WTC11 (cell line): ENCODE measurements around the gene MARVELD1. TPM values are rescaled to one million over a fixed set of nuclear protein-coding genes. Genes with fewer than 3 reads are reported as not detected.

Experiments
- ATAC-seq: fragments of 200-7000 bp; cut with Tn5 transposase; 2 replicates; pipeline ENCODE4 v1.10.0; 2021; ENCODE audit warnings: mild to moderate bottlenecking, moderate library complexity
- CTCF ChIA-PET: fragments of 300-600 bp; sonication (Branson Sonifier 250); formaldehyde crosslinking; loops from one replicate; lab custom pipeline; 2021; ENCODE audit warnings: antibody characterized with exemption; lab: Charles Lee
- POLR2A ChIA-PET: fragments of 350-600 bp; sonication (Branson Sonifier 250); formaldehyde crosslinking; loops from one replicate; lab custom pipeline; 2021; ENCODE audit warnings: antibody characterized with exemption; lab: Charles Lee
- DNase-seq: peaks from one replicate; pipeline ENCODE4 v3.0.0; 2021; ENCODE audit warnings: low spot score
- H3K27ac Mint-ChIP-seq: 2 replicates; pipeline ENCODE4 v1.8.0; 2021; ENCODE audit warnings: mixed read lengths
- H3K27me3 Mint-ChIP-seq: 2 replicates; pipeline ENCODE4 v1.8.0; 2021; ENCODE audit warnings: low read depth, mild to moderate bottlenecking, moderate library complexity, mixed read lengths
- H3K36me3 Mint-ChIP-seq: 2 replicates; pipeline ENCODE4 v1.8.0; 2021; ENCODE audit warnings: mixed read lengths
- H3K4me1 Mint-ChIP-seq: 2 replicates; pipeline ENCODE4 v1.8.0; 2022; ENCODE audit warnings: mixed read lengths
- H3K4me3 Mint-ChIP-seq: 2 replicates; pipeline ENCODE4 v1.8.0; 2021; ENCODE audit warnings: mild to moderate bottlenecking, moderate library complexity, mixed read lengths
- H3K9me3 Mint-ChIP-seq: 2 replicates; pipeline ENCODE4 v1.8.0; 2021; ENCODE audit warnings: mixed read lengths
- CBFB ChIP-seq: sonication (generic); formaldehyde crosslinking; IDR thresholded peaks from 2 replicates; pipeline ENCODE4 v1.8.1; 2022; ENCODE audit warnings: mild to moderate bottlenecking, low read depth, missing genetic modification reagents
- CREM ChIP-seq: sonication (generic); formaldehyde crosslinking; IDR thresholded peaks from 2 replicates; pipeline ENCODE4 v1.8.1; 2022; ENCODE audit warnings: mild to moderate bottlenecking, missing genetic modification reagents, moderate library complexity
- EMX1 ChIP-seq: fragments of 250-450 bp; sonication (Bioruptor Pico); IDR thresholded peaks from 2 replicates; pipeline ENCODE4 v1.8.0; 2021; ENCODE audit warnings: mild to moderate bottlenecking
- ESRRA ChIP-seq: sonication (generic); formaldehyde crosslinking; IDR thresholded peaks from 2 replicates; pipeline ENCODE4 v1.8.1; 2022; ENCODE audit warnings: mild to moderate bottlenecking, missing genetic modification reagents, borderline replicate concordance
- ETV6 ChIP-seq: sonication (generic); formaldehyde crosslinking; IDR thresholded peaks from 2 replicates; pipeline ENCODE4 v1.8.1; 2022; ENCODE audit warnings: mild to moderate bottlenecking, missing genetic modification reagents
- FOXK1 ChIP-seq: sonication (generic); formaldehyde crosslinking; IDR thresholded peaks from 2 replicates; pipeline ENCODE4 v1.8.0; 2022; ENCODE audit warnings: mild to moderate bottlenecking, moderate library complexity, missing genetic modification reagents
- JAZF1 ChIP-seq: fragments of 250-450 bp; sonication (Bioruptor Pico); IDR thresholded peaks from 2 replicates; pipeline ENCODE4 v1.9.0; 2021; ENCODE audit warnings: moderate library complexity, mild to moderate bottlenecking, inconsistent platforms
- KAT7 ChIP-seq: sonication (generic); formaldehyde crosslinking; IDR thresholded peaks from 2 replicates; pipeline ENCODE4 v1.8.1; 2023; ENCODE audit warnings: missing genetic modification reagents, mild to moderate bottlenecking, borderline replicate concordance
- NFATC4 ChIP-seq: fragments of 250-450 bp; sonication (Bioruptor Pico); IDR thresholded peaks from 2 replicates; pipeline ENCODE4 v1.9.0; 2021; ENCODE audit warnings: mild to moderate bottlenecking
- NFYB ChIP-seq: sonication (generic); formaldehyde crosslinking; conservative IDR thresholded peaks from 2 replicates; pipeline ENCODE4 v1.8.0; 2022; ENCODE audit warnings: low read depth, missing genetic modification reagents
- SMAD3 ChIP-seq: sonication (generic); formaldehyde crosslinking; IDR thresholded peaks from 2 replicates; pipeline ENCODE4 v1.8.0; 2022; ENCODE audit warnings: missing genetic modification reagents, mild to moderate bottlenecking, borderline replicate concordance
- TEAD1 ChIP-seq: sonication (generic); formaldehyde crosslinking; IDR thresholded peaks from 2 replicates; pipeline ENCODE4 v1.8.0; 2022; ENCODE audit warnings: mild to moderate bottlenecking, missing genetic modification reagents
- ZNF219 ChIP-seq: sonication (generic); formaldehyde crosslinking; IDR thresholded peaks from 2 replicates; pipeline ENCODE4 v1.8.0; 2023; ENCODE audit warnings: missing genetic modification reagents, mild to moderate bottlenecking, borderline replicate concordance
- total RNA-seq: library from RNA; stranded (reverse); gene quantifications from 3 replicates; pipeline ENCODE4 v1.2.3, GENCODE V29; 2021
- TF ChIP-seq, protein P1 (sequence below): sonication (generic); formaldehyde crosslinking; IDR thresholded peaks from 2 replicates; pipeline ENCODE4 v1.8.1; 2023; ENCODE audit warnings: mild to moderate bottlenecking, moderate library complexity, missing genetic modification reagents
- TF ChIP-seq, protein P2 (sequence below): sonication (generic); formaldehyde crosslinking; IDR thresholded peaks from 2 replicates; pipeline ENCODE4 v1.8.0; 2022; ENCODE audit warnings: missing genetic modification reagents
- TF ChIP-seq, protein P3 (sequence below): sonication (generic); formaldehyde crosslinking; IDR thresholded peaks from 2 replicates; pipeline ENCODE4 v1.8.1; 2022; ENCODE audit warnings: mild to moderate bottlenecking, missing genetic modification reagents, moderate library complexity, borderline replicate concordance
- TF ChIP-seq, protein P4 (sequence below): fragments of 250-450 bp; sonication (Bioruptor Pico); IDR thresholded peaks from 2 replicates; pipeline ENCODE4 v1.9.0; 2021; ENCODE audit warnings: moderate library complexity, mild to moderate bottlenecking, inconsistent platforms, borderline replicate concordance

MARVELD1 gene
- total RNA-seq, 1 experiment from 2014 or later: 37.7 TPM

DNA sequence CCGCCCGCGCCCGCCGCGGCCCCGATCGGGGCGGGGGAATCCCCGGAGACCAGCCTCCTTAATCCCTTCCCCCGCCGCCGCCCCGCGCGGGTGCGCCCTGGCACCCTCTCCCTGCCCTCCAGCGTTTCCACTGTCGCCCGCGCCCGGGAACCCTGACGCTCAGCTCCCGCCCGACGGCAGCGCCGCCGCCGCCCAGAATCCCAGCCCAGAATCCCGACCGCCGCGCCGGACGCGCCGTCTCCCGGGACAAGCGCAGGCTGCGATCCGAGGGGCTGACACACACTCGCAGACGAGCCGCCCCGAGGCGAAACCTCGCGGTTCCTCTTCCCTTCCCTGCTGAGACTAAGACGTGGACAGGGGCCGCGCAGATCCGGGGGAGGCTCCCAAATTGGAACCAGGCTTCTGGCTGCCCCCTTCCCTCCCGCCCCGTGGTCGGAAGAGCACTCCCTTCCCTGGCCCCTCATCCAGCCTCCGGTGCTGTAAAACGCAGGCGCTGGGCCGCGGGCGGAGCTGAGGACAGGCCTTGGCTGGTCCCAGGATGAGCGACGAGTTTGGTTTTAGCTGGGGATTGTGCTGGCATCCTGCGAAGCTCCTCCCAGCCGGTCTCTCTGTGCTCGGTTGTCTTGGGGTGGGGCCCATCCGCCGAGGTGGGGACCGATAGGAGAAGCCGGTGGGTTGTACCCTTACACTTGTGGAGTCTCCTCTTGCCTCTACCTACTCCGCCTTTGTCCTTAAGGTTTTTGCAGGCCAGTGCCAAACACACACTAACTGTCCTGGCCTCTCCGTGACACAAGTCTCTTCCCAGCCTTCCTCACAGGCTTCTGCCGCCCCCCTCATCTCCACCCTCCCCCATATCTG, 1.1 kb downstream of the MARVELD1 start (continued):
- TF ChIP-seq, protein P1, sequence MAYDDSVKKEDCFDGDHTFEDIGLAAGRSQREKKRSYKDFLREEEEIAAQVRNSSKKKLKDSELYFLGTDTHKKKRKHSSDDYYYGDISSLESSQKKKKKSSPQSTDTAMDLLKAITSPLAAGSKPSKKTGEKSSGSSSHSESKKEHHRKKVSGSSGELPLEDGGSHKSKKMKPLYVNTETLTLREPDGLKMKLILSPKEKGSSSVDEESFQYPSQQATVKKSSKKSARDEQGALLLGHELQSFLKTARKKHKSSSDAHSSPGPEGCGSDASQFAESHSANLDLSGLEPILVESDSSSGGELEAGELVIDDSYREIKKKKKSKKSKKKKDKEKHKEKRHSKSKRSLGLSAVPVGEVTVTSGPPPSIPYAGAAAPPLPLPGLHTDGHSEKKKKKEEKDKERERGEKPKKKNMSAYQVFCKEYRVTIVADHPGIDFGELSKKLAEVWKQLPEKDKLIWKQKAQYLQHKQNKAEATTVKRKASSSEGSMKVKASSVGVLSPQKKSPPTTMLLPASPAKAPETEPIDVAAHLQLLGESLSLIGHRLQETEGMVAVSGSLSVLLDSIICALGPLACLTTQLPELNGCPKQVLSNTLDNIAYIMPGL (CRISPR knock-in tag): peak; percentile 77; the same call in 1 of the 2 replicates
- 0 out of 2 replicates have a peak, but pooled peaks have one; percentile 13 for TF ChIP-seq ETV6 (CRISPR knock-in tag)

DNA sequence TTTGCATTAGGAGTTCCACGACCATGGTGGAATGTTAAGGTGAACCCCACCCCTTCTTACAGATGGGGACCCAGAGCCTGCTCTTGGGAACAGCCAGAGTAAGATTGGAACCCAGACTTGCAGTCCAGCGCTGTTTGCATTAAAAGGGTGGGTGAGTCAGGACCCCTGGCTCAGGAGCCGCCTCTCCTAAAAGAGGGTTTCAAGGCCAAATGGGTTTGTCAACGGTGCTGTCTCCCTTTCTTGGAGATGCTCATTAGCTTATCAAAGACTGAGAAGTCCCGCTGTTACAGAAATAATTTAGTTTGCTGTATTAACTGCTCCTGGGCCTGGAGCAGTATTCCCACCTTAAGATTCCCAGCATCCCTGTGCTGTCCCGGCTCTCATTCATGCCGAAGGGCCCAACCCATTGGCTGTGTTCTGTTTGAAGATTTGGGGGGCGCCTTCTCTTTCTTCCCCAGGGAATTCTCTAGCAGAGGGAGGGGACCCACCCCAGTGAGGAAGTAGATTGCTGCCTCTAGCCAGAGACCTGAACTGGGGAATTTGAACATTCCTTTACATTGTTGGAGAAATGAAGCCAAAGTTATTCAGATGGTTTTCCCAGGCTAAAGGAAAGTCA, 1.8 kb downstream of the MARVELD1 start:
- ChIA-PET POLR2A (interaction anchor here (0.6 to 3.0 kb wide), 4 partner anchors 9 to 31 kb away, joined by 3 to 27 read pairs (median 4); partner anchors contain the start of gene AVPI1), CTCF (interaction anchor here (0.9 to 4.7 kb wide), 10 partner anchors 8 to 47 kb away, joined by 3 to 45 read pairs (median 10); partner anchors contain the start of genes AVPI1 and ZFYVE27)
- peak overlapping the region; percentile 98 for H3K4me3 Mint-ChIP-seq
- H3K4me1 Mint-ChIP-seq: peaks cover 54% of the 10 kb centered on the region
- no peaks in the 10 kb centered on the region for H3K27me3 Mint-ChIP-seq
- peak; percentile 35 for DNase-seq
- ATAC-seq: peak; percentile 4
- peaks cover 8% of the 10 kb centered on the region for H3K36me3 Mint-ChIP-seq
- peak overlapping the region; percentile 97 for H3K27ac Mint-ChIP-seq
- TF ChIP-seq, protein P2, sequence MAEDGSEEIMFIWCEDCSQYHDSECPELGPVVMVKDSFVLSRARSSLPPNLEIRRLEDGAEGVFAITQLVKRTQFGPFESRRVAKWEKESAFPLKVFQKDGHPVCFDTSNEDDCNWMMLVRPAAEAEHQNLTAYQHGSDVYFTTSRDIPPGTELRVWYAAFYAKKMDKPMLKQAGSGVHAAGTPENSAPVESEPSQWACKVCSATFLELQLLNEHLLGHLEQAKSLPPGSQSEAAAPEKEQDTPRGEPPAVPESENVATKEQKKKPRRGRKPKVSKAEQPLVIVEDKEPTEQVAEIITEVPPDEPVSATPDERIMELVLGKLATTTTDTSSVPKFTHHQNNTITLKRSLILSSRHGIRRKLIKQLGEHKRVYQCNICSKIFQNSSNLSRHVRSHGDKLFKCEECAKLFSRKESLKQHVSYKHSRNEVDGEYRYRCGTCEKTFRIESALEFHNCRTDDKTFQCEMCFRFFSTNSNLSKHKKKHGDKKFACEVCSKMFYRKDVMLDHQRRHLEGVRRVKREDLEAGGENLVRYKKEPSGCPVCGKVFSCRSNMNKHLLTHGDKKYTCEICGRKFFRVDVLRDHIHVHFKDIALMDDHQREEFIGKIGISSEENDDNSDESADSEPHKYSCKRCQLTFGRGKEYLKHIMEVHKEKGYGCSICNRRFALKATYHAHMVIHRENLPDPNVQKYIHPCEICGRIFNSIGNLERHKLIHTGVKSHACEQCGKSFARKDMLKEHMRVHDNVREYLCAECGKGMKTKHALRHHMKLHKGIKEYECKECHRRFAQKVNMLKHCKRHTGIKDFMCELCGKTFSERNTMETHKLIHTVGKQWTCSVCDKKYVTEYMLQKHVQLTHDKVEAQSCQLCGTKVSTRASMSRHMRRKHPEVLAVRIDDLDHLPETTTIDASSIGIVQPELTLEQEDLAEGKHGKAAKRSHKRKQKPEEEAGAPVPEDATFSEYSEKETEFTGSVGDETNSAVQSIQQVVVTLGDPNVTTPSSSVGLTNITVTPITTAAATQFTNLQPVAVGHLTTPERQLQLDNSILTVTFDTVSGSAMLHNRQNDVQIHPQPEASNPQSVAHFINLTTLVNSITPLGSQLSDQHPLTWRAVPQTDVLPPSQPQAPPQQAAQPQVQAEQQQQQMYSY: no peak
- TF ChIP-seq TEAD1 (CRISPR knock-in tag) (0 out of 2 replicates have a peak, but pooled peaks have one; percentile 16), CREM (CRISPR knock-in tag) (0 out of 2 replicates have a peak, but pooled peaks have one; percentile 39)
- H3K9me3 Mint-ChIP-seq: no peaks in the 10 kb centered on the region

DNA sequence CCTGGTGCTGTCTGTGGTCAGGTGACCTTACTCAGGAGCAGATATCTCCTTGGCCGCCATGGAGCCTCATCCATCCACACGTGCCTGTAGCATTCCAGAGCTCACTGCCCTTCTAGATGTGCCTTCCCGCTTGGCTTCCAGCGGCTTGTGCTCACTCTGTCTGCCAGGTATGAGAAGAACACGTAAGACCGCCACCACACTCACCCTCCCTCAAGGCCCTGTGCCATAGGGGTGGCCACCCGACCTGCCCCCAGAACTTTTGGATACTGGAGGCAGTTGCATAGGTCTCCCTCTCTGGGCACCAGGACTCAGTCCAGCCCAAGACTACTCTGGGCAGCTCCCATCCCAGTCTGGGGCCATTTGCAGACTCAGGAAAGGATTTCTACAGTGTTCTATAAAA, 4.1 kb downstream of the MARVELD1 start:
- Mint-ChIP-seq H3K27me3 (no peaks in the 10 kb centered on the region), H3K36me3 (peaks cover 10% of the 10 kb centered on the region), H3K27ac (peak overlapping the region; percentile 17; the same call in 1 of the 2 replicates), H3K4me3 (no peak overlapping the region), H3K4me1 (peaks cover 51% of the 10 kb centered on the region), H3K9me3 (no peaks in the 10 kb centered on the region)
- TF ChIP-seq, protein P3, sequence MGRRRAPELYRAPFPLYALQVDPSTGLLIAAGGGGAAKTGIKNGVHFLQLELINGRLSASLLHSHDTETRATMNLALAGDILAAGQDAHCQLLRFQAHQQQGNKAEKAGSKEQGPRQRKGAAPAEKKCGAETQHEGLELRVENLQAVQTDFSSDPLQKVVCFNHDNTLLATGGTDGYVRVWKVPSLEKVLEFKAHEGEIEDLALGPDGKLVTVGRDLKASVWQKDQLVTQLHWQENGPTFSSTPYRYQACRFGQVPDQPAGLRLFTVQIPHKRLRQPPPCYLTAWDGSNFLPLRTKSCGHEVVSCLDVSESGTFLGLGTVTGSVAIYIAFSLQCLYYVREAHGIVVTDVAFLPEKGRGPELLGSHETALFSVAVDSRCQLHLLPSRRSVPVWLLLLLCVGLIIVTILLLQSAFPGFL (CRISPR knock-in tag): no peak
- TF ChIP-seq ZNF219 (CRISPR knock-in tag): no peak
- no peak for TF ChIP-seq SMAD3 (CRISPR knock-in tag)
- TF ChIP-seq NFATC4: no peak
- no peak for TF ChIP-seq FOXK1 (CRISPR knock-in tag)
- TF ChIP-seq EMX1: no peak
- no peak for TF ChIP-seq ESRRA
- TF ChIP-seq KAT7: no peak
- TF ChIP-seq JAZF1 (CRISPR knock-in tag): no peak
- TF ChIP-seq, protein P4, sequence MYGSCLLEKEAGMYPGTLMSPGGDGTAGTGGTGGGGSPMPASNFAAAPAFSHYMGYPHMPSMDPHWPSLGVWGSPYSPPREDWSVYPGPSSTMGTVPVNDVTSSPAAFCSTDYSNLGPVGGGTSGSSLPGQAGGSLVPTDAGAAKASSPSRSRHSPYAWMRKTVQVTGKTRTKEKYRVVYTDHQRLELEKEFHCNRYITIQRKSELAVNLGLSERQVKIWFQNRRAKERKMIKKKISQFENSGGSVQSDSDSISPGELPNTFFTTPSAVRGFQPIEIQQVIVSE (CRISPR knock-in tag): no peak
- no peak for TF ChIP-seq CBFB (CRISPR knock-in tag)
- no peak for TF ChIP-seq NFYB
- ChIA-PET CTCF (interaction anchor here (1.4 to 3.9 kb wide), 4 partner anchors 8 to 16 kb away, joined by 5 to 26 read pairs (median 10); no protein-coding TSS in a partner anchor), POLR2A (interaction anchor here (1.2 kb wide), 1 partner anchor 30 kb away, joined by 3 read pairs; the partner anchor contains the start of gene AVPI1)
- ATAC-seq (no peak), DNase-seq (no peak)
